BLaER1 treated with 17β-estradiol and CSF1 and Interleukin-3, amounts not matched to agents 10 nM and 100 nM (cell line): ENCODE data around the gene DNM1L.
A peak's percentile ranks its signal among the peaks of the same experiment; 100 is the strongest.

Source experiments
- H3K27ac ChIP-seq, 11 experiments: shearing (Covaris generic); formaldehyde crosslinking; 2 replicates each; pipeline ENCODE4 v1.8.1; 2022
- H3K27me3 ChIP-seq, 11 experiments: shearing (Covaris generic); formaldehyde crosslinking; 2 replicates each; pipeline ENCODE4 v1.8.1; 2022
- H3K36me3 ChIP-seq, 11 experiments: shearing (Covaris generic); formaldehyde crosslinking; 2 replicates each; pipeline ENCODE4 v1.8.1; 2022
- H3K4me1 ChIP-seq, 10 experiments: shearing (Covaris generic); formaldehyde crosslinking; 2 replicates each; pipeline ENCODE4 v1.8.1; 2022
- H3K4me2 ChIP-seq, 11 experiments: shearing (Covaris generic); formaldehyde crosslinking; 2 replicates each; pipeline ENCODE4 v1.8.1; 2022
- H3K4me3 ChIP-seq, 10 experiments: shearing (Covaris generic); formaldehyde crosslinking; 2 replicates each; pipeline ENCODE4 v1.8.1; 2022
- H3K9ac ChIP-seq, 11 experiments: shearing (Covaris generic); formaldehyde crosslinking; 2 replicates each; pipeline ENCODE4 v1.8.1; 2022
- H3K9me3 ChIP-seq, 11 experiments: shearing (Covaris generic); formaldehyde crosslinking; replicated peaks in 1 of 11; 2 replicates each; pipeline ENCODE4 v1.8.1; 2022
- H4K20me1 ChIP-seq, 11 experiments: shearing (Covaris generic); formaldehyde crosslinking; 2 replicates each; pipeline ENCODE4 v1.8.1; 2022
- Cebpa-rat ChIP-seq, 11 experiments: shearing (Covaris generic); IDR thresholded peaks; 2 replicates each; pipeline ENCODE4 v1.8.1; 2022

Gene DNM1L

DNA sequence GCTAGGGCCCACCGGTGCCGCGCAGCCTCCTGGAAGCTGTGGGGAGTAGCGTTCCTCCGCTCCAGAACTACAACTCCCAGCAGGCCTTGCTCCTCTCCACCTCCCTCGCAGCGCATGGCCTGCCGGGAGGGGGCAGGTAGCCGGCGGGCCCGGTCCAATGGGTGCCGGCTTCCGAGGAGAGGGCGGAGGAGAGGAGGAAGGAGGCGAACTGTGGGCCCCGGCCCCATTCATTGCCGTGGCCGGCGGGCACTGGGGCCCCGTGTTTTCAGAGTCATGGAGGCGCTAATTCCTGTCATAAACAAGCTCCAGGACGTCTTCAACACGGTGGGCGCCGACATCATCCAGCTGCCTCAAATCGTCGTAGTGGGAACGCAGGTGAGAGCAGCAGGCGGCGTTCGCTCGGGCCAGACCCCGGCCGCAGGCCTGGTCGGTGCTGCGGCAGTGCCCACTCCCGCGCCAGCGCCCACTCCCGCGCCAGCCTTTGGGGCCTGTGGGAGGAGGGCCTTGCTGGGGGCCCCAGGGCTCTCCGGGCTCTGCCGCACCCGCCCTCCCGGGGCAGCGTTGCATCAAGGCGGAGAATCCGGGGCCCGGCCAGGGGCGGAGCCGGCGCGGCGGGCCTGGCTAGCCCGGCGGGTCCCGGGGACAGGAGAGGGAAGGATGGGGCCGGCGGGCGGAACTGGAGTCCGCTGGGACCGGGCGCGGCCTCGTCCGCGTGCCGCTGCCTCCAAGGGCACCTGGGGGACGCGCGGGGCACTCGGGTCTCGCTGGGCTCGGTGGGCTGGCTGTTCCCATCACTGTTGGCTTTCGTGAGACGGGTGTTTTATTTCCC lies at the start of gene DNM1L:
Gene DNM1L, plus strand, starts transcription at position 211 of the 829 bp plus-strand sequence. Its CDS starts 63 bp downstream, at position 274.
- Histone ChIP-seq H3K9ac (peak within 1 kb of the TSS; percentile 84 to 98 (median 93)), H3K9me3 (peaks cover 0 to 4% (median 0%) of the 10 kb centered on the region in 11 experiments; a peak in 5 of 22 replicates), H3K36me3 (peaks cover 8 to 26% (median 19%) of the 10 kb centered on the region in 11 experiments; a peak in 20 of 22 replicates), H3K4me1 (peaks cover 19 to 42% (median 23%) of the 10 kb centered on the region in 10 experiments), H3K27ac (peak within 1 kb of the TSS; percentile 79 to 96 (median 94)), H3K27me3 (no peaks in the 10 kb centered on the region), H3K4me2 (peak within 1 kb of the TSS; percentile 73 to 86 (median 81)), H3K4me3 (peak within 1 kb of the TSS; percentile 66 to 99 (median 88)), H4K20me1 (peaks cover 0 to 51% (median 40%) of the 10 kb centered on the region in 11 experiments; a peak in 20 of 22 replicates)
- TF ChIP-seq Cebpa-rat (IDR thresholded peaks at IDR 0.05): no peak

DNA sequence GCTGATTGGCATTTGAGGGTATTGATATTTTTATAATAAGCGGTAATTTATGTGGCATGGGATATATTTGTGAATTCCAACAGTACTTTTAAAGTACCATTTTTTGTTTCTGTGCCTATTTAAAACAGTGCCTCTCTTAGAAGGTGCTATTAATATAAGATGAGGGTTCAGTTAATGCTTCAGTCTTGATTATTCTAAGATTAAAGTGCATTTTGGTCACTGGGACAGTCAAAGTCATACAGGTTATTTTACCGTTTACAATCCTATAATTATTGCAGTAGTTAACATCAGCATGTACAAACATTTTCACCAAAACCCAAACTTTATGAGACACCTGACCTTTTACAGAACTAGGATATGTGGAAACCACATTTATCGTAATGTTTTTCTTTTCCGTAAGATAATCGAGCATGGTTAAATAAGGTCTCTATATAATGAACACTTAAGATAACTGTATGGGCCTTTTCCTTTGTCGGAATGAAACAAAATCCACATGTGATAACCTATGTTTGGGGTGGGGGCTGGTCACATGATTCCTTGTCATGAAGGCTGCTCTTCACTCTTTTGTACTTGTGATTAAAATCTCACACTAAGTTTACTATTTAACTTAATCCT lies 37.7 kb upstream of the DNM1L start:
- Histone ChIP-seq H4K20me1 (no peaks in the 10 kb centered on the region), H3K9me3 (peaks cover 8 to 22% (median 13%) of the 10 kb centered on the region in 11 experiments; a peak in 20 of 22 replicates), H3K4me3 (no peak overlapping the region), H3K4me1 (no peaks in the 10 kb centered on the region), H3K9ac (no peak overlapping the region), H3K27ac (no peak overlapping the region), H3K27me3 (no peaks in the 10 kb centered on the region), H3K36me3 (peaks cover 0 to 88% (median 0%) of the 10 kb centered on the region in 11 experiments; a peak in 8 of 22 replicates), H3K4me2 (no peak overlapping the region)
- no peak for TF ChIP-seq Cebpa-rat (IDR thresholded peaks at IDR 0.05)

GRCh38 chr12:32644431-32644830 lies 34.7 kb upstream of the DNM1L start:
- H3K9ac ChIP-seq: no peak overlapping the region
- H3K27ac ChIP-seq: no peak overlapping the region
- H3K36me3 ChIP-seq: peaks cover 0 to 61% (median 0%) of the 10 kb centered on the region in 11 experiments; a peak in 6 of 22 replicates
- no peak overlapping the region for H3K4me3 ChIP-seq
- H3K9me3 ChIP-seq: no peaks in the 10 kb centered on the region
- H3K4me2 ChIP-seq: no peak overlapping the region
- no peak for TF ChIP-seq Cebpa-rat (IDR thresholded peaks at IDR 0.05)
- H3K27me3 ChIP-seq: no peaks in the 10 kb centered on the region
- H4K20me1 ChIP-seq: no peaks in the 10 kb centered on the region
- H3K4me1 ChIP-seq: no peaks in the 10 kb centered on the region

DNA sequence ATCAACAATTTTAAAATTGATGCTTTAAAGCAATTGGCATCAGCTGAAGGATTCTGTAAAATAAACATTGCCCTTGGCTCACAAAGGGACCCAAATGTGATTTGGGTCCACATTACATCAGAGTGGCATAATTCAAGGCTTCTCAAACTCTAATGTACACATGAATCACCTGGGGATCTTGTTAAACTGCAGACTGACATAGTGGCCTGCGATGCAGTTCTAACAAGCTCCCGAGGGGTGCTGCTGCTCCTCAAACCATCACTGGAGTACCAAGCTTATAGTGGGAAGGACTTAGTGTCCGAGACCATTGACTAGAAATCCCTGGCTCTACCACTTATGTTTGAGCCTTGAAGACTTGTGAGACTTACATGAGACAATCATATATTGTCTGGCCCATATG lies 31.8 kb upstream of the DNM1L start:
- H3K4me2 ChIP-seq: no peak overlapping the region
- no peak overlapping the region for H3K27ac ChIP-seq
- no peak overlapping the region for H3K9ac ChIP-seq
- no peak for TF ChIP-seq Cebpa-rat (IDR thresholded peaks at IDR 0.05)
- H3K36me3 ChIP-seq: peaks cover 0 to 33% (median 0%) of the 10 kb centered on the region in 11 experiments; a peak in 4 of 22 replicates
- H3K4me3 ChIP-seq: no peak overlapping the region
- H3K9me3 ChIP-seq: no peaks in the 10 kb centered on the region
- H4K20me1 ChIP-seq: no peaks in the 10 kb centered on the region
- no peaks in the 10 kb centered on the region for H3K4me1 ChIP-seq
- no peaks in the 10 kb centered on the region for H3K27me3 ChIP-seq

- Histone ChIP-seq H4K20me1 (no peaks in the 10 kb centered on the region), H3K36me3 (peaks cover 0 to 10% (median 0%) of the 10 kb centered on the region in 11 experiments; a peak in 3 of 22 replicates), H3K4me3 (no peak overlapping the region), H3K27me3 (no peaks in the 10 kb centered on the region), H3K4me1 (no peaks in the 10 kb centered on the region), H3K4me2 (no peak overlapping the region), H3K9me3 (no peaks in the 10 kb centered on the region), H3K9ac (no peak overlapping the region), H3K27ac (no peak overlapping the region)
- TF ChIP-seq Cebpa-rat (IDR thresholded peaks at IDR 0.05): no peak
Observed at GRCh38 chr12:32650508-32650907, 28.6 kb upstream of the DNM1L start.

DNA sequence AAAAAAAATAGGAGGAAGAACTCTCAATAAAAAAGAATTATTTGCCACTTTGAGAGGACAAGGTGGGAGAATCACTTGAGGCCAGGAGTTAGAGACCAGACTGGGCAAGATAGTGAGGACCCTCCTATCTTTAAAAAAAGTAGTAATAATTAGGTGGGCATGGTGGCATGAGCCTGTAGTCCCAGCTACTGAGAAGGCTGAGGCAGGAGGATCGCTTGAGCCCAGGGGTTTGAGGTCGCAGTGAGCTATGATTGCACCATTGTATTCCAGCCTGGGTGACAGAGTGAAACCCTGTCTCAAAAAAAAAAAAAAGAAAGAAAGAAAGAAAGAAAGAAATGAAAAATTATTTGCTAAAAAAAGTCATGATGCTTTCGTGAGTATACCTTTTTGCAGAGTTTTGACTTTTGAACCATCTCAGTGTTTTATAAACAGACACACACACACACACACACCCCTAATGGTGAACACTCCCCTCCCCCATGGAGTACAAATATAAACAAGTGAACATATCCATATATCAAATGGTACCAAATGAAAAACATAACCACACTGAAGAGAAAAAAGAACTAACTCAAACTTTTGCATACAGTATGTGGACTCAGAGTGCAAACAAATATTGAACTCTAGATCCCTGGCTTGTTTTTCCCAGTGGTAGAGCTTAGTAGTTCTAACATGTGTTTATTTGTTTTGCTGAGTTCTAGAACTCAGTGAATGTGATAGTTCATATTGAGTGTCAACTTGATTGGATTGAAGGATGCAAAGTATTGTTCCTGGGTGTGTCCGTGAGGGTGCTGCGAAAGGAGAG lies 27.7 kb upstream of the DNM1L start:
- Histone ChIP-seq H3K4me1 (no peaks in the 10 kb centered on the region), H3K36me3 (peaks cover 0 to 4% (median 0%) of the 10 kb centered on the region in 11 experiments; a peak in 3 of 22 replicates), H3K9me3 (no peaks in the 10 kb centered on the region), H3K9ac (no peak overlapping the region), H3K27ac (no peak overlapping the region), H3K4me2 (no peak overlapping the region), H4K20me1 (no peaks in the 10 kb centered on the region), H3K4me3 (no peak overlapping the region), H3K27me3 (no peaks in the 10 kb centered on the region)
- no peak for TF ChIP-seq Cebpa-rat (IDR thresholded peaks at IDR 0.05)

- Histone ChIP-seq H3K4me3 (no peak overlapping the region), H3K27ac (no peak overlapping the region), H3K9me3 (no peaks in the 10 kb centered on the region), H3K27me3 (no peaks in the 10 kb centered on the region), H3K4me1 (no peaks in the 10 kb centered on the region), H3K9ac (no peak overlapping the region), H3K36me3 (no peaks in the 10 kb centered on the region), H4K20me1 (no peaks in the 10 kb centered on the region), H3K4me2 (no peak overlapping the region)
- TF ChIP-seq Cebpa-rat (IDR thresholded peaks at IDR 0.05): no peak
Observed at GRCh38 chr12:32651956-32652210, 27.2 kb upstream of the DNM1L start.

GRCh38 chr12:32659908-32660440 lies 19.1 kb upstream of the DNM1L start:
- Histone ChIP-seq H3K9ac (no peak overlapping the region), H3K4me3 (no peak overlapping the region), H3K27me3 (no peaks in the 10 kb centered on the region), H3K4me2 (no peak overlapping the region), H3K4me1 (no peaks in the 10 kb centered on the region), H3K9me3 (no peaks in the 10 kb centered on the region), H3K27ac (no peak overlapping the region), H4K20me1 (no peaks in the 10 kb centered on the region), H3K36me3 (no peaks in the 10 kb centered on the region)
- no peak for TF ChIP-seq Cebpa-rat (IDR thresholded peaks at IDR 0.05)

DNA sequence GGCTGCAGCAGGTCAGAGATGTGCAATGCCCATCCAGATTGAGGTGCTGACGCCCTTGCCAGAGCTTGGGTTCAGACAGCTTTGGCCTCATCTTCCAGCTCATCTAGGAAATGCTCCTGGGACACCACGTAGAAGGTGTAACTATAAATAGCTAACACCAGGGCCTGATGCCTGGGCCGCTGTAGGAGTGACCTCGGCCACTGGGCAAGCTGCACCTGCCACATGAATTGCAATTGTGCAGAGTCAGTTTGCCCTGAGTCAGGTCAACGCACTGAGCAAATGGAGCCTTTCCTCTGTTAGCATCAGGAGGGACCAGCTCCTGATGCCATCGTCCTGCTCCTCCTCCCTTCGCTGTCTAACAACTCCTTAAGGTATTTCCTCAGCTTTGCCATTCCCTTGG lies 17.4 kb upstream of the DNM1L start:
- no peaks in the 10 kb centered on the region for H3K36me3 ChIP-seq
- H4K20me1 ChIP-seq: no peaks in the 10 kb centered on the region
- no peaks in the 10 kb centered on the region for H3K9me3 ChIP-seq
- H3K4me2 ChIP-seq: no peak overlapping the region
- no peaks in the 10 kb centered on the region for H3K4me1 ChIP-seq
- no peak overlapping the region for H3K9ac ChIP-seq
- H3K27ac ChIP-seq: no peak overlapping the region
- TF ChIP-seq Cebpa-rat (IDR thresholded peaks at IDR 0.05): no peak
- H3K4me3 ChIP-seq: no peak overlapping the region
- no peaks in the 10 kb centered on the region for H3K27me3 ChIP-seq
